Tibial nerve (tissue), 4 donors: Measurements from ENCODE around the gene GON7. TPM values are rescaled to one million over a fixed set of nuclear protein-coding genes. Genes with fewer than 3 reads are reported as not detected.

Source experiments
- DNase-seq, 2 donors: peaks; one replicate each; pipeline ENCODE4 v3.0.0-alpha.2; 2019; ENCODE audit warnings: low spot score in 2 of 2
- H3K27ac ChIP-seq, 4 donors: fragments of 200-600 bp; sonication (generic) in 3 of 4; one replicate each; pipeline ENCODE4 v1.5.1; 2017 to 2019; ENCODE audit warnings: mild to moderate bottlenecking in 1 of 4
- H3K27me3 ChIP-seq, 2 donors: fragments of 200-600 bp; sonication (generic) in 1 of 2; one replicate each; pipeline versions ENCODE4 v1.5.1 to v1.6.0; 2017 to 2019
- H3K36me3 ChIP-seq, 3 donors: fragments of 200-600 bp; sonication (generic); one replicate each; pipeline ENCODE4 v1.5.1; 2018 to 2019
- H3K4me1 ChIP-seq, 4 donors: fragments of 200-600 bp; sonication (generic) in 3 of 4; one replicate each; pipeline ENCODE4 v1.5.1; 2017 to 2019
- H3K4me3 ChIP-seq, 4 donors: fragments of 200-600 bp; sonication (generic) in 3 of 4; one replicate each; pipeline ENCODE4 v1.5.1; 2017 to 2019; ENCODE audit warnings: mild to moderate bottlenecking in 1 of 4, moderate library complexity in 1 of 4
- H3K9me3 ChIP-seq, 4 donors: fragments of 200-600 bp; sonication (generic) in 3 of 4; one replicate each; pipeline ENCODE4 v1.5.1; 2017 to 2019
- CTCF ChIP-seq, 5 experiments: fragments of 200-600 bp in 3 of 5; fragments of 450-650 bp in 2 of 5; sonication (generic) in 3 of 5; IDR thresholded peaks; one replicate each; pipeline ENCODE4 v1.5.1; 2016 to 2019; ENCODE audit warnings: antibody characterized with exemption in 5 of 5, mild to moderate bottlenecking in 3 of 5, moderate library complexity in 2 of 5
- EP300 ChIP-seq, 2 donors: sonication (generic); formaldehyde crosslinking; IDR thresholded peaks; one replicate each; pipeline ENCODE4 v1.6.1; 2017; ENCODE audit warnings: antibody characterized with exemption in 2 of 2, mild to moderate bottlenecking in 1 of 2
- POLR2A ChIP-seq, 2 donors: fragments of 450-650 bp; IDR thresholded peaks; one replicate each; pipeline ENCODE4 v1.6.1; 2017; ENCODE audit warnings: antibody characterized with exemption in 2 of 2, mild to moderate bottlenecking in 2 of 2, moderate library complexity in 2 of 2
- WGBS, 2 donors: methylation state at CpG; one replicate each; pipeline ENCODE4 v1.1.5; 2018; 5-methylcytosine and 5-hydroxymethylcytosine counted together
- total RNA-seq, 4 donors: library from RNA; depleted of rRNA; stranded (reverse); fragments of >200 nt; gene quantifications; one replicate each; pipeline ENCODE4 v1.1.0, GENCODE V29; 2016

GON7 gene, protein sequence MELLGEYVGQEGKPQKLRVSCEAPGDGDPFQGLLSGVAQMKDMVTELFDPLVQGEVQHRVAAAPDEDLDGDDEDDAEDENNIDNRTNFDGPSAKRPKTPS
- 10 to 100 TPM in 3 of 4 donors, 1 to 10 TPM in 1; 7.5 to 23.4 (median 13.2) TPM for total RNA-seq

DNA sequence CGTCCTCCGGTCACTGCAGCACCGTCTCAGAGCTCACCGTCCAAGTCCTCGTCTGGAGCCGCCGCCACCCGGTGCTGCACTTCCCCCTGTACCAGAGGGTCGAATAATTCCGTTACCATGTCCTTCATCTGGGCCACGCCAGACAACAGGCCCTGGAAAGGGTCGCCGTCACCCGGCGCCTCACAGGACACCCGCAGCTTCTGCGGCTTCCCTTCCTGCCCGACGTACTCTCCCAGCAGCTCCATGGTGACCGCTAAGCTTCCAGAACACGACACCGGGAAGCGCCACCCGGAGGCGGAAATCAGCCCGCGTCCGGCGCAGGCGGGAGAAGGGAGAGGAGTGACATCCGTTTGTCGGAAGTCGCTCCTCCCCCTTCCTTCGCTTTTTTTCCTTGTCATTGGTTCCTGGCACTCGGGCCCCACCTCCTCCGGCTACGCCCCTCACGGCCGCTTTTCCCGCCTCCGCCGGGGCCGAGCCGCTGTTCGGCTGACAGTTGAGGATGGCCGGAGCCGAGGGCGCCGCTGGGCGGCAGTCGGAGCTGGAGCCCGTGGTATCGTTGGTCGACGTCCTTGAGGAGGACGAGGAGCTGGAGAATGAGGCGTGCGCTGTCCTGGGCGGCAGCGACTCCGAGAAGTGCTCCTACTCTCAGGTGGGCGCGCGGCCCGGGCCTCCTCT is at the start of gene GON7, which contains the start of gene UBR7:
GON7 (minus strand) TSS at position 273 of the 675 bp plus-strand sequence; CDS start at position 245, 28 bp downstream.
UBR7 (plus strand) TSS at position 464 of the 675 bp plus-strand sequence; CDS start at position 500, 36 bp downstream.
- Histone ChIP-seq H3K27me3 (no peaks in the 10 kb centered on the region), H3K4me1 (peaks cover 0 to 38% (median 24%) of the 10 kb centered on the region in 4 donors), H3K9me3 (no peaks in the 10 kb centered on the region), H3K36me3 (peaks cover 0 to 14% (median 2%) of the 10 kb centered on the region in 3 donors), H3K27ac (peak within 1 kb of the TSS; percentile 41 to 93 (median 82)), H3K4me3 (peak within 1 kb of the TSS; percentile 46 to 96 (median 77))
- peak; percentile 90 for TF ChIP-seq EP300 (IDR thresholded peaks at IDR 0.05)
- TF ChIP-seq CTCF (IDR thresholded peaks at IDR 0.05): peak; percentile 21 to 60 (median 51)
- TF ChIP-seq POLR2A (IDR thresholded peaks at IDR 0.05): peak; percentile 14 to 75
- whole genome bisulfite sequencing, 2 donors: 0 to 1% methylated on average over 48 to 64 of the region's 65 CpGs
- peak; percentile 86 to 91 for DNase-seq

DNA sequence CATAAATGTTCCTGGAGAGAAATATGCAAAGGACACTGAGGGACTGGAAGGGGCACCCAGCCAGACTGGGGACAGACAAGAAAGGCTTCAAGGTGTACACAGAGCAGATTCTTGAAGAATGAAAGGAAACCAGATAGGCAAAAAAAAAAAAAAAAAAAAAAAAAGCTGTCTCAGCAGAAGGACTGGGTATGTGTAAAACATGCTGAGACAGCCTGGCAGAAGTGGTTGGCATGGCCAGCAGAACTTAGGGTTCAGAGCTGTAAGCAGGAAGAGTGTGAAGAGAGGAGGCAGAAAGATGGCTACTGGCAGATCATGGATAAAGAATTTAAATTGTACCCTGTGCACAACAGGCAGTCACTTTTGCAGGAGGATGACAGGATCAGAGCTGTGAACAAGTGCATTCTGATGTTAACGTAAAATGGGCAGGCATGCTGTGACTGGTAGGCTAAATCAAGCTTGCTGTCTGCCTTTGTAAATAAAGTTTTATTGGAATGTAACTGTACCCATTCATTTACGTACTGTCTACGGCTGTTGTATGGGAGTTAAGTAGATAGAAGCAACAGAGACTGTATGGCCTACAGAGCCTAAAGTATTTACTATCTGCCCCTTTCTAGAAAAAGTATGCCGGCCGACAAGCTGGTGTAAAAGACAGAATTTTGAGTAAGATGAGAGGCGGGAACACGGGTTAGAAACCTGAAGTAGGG is 42.4 kb upstream of the GON7 start:
- peaks cover 0 to 5% (median 0%) of the 10 kb centered on the region in 4 donors for H3K9me3 ChIP-seq
- H3K4me3 ChIP-seq: no peak overlapping the region
- H3K36me3 ChIP-seq: peaks cover 0 to 93% (median 4%) of the 10 kb centered on the region in 3 donors
- no peak for DNase-seq
- peaks cover 0 to 5% (median 0%) of the 10 kb centered on the region in 4 donors for H3K4me1 ChIP-seq
- no peak for TF ChIP-seq CTCF (IDR thresholded peaks at IDR 0.05)
- no peak for TF ChIP-seq EP300 (IDR thresholded peaks at IDR 0.05)
- no peak for TF ChIP-seq POLR2A (IDR thresholded peaks at IDR 0.05)
- 92 to 95% methylated on average over 7 of the region's 7 CpGs for WGBS, 2 donors
- no peak overlapping the region for H3K27ac ChIP-seq
- H3K27me3 ChIP-seq: no peaks in the 10 kb centered on the region

DNA sequence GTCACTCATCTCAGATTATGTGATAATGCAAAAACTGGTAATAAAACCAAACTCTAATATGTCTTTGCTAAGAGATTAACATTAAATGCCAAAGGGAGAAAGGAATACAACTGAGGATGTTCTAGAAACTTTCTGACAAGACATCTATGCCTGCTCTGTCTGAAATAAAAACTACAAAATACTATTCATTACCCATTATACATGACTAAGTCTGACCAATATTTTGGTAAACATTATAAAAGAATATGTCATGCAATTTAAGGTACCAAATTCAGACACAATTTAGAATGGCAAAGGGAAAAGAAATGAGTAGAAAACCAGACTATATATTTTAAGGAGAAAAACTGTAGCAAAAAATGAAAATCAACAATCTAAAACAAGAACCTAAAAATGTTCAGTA is 39.7 kb upstream of the GON7 start:
- Histone ChIP-seq H3K36me3 (peaks cover 4 to 94% (median 6%) of the 10 kb centered on the region in 3 donors), H3K9me3 (no peaks in the 10 kb centered on the region), H3K4me3 (no peak overlapping the region), H3K27ac (no peak overlapping the region), H3K4me1 (peaks cover 0 to 5% (median 0%) of the 10 kb centered on the region in 4 donors), H3K27me3 (no peaks in the 10 kb centered on the region)
- no peak for DNase-seq
- TF ChIP-seq POLR2A (IDR thresholded peaks at IDR 0.05): no peak

GRCh38 chr14:93245764-93246420 is 39.0 kb upstream of the GON7 start:
- H3K36me3 ChIP-seq: peaks cover 4 to 94% (median 6%) of the 10 kb centered on the region in 3 donors
- H3K27ac ChIP-seq: no peak overlapping the region
- H3K4me3 ChIP-seq: no peak overlapping the region
- H3K4me1 ChIP-seq: peaks cover 0 to 5% (median 0%) of the 10 kb centered on the region in 4 donors
- 87 to 88% methylated on average over 10 of the region's 10 CpGs for WGBS, 2 donors
- no peaks in the 10 kb centered on the region for H3K9me3 ChIP-seq
- no peak for TF ChIP-seq EP300 (IDR thresholded peaks at IDR 0.05)
- no peak for TF ChIP-seq POLR2A (IDR thresholded peaks at IDR 0.05)
- no peak for TF ChIP-seq CTCF (IDR thresholded peaks at IDR 0.05)
- DNase-seq: no peak
- H3K27me3 ChIP-seq: no peaks in the 10 kb centered on the region

GRCh38 chr14:93240678-93241000 is 33.8 kb upstream of the GON7 start:
- no peak overlapping the region for H3K4me3 ChIP-seq
- 72 to 79% methylated on average over 3 of the region's 3 CpGs for WGBS, 2 donors
- H3K9me3 ChIP-seq: no peaks in the 10 kb centered on the region
- H3K27ac ChIP-seq: no peak overlapping the region
- H3K27me3 ChIP-seq: no peaks in the 10 kb centered on the region
- TF ChIP-seq EP300 (IDR thresholded peaks at IDR 0.05): no peak
- no peak for TF ChIP-seq POLR2A (IDR thresholded peaks at IDR 0.05)
- no peak for TF ChIP-seq CTCF (IDR thresholded peaks at IDR 0.05)
- no peaks in the 10 kb centered on the region for H3K4me1 ChIP-seq
- peaks cover 0 to 64% (median 6%) of the 10 kb centered on the region in 3 donors for H3K36me3 ChIP-seq
- no peak for DNase-seq
